H9 (cell line): Measurements from ENCODE around the gene SLC35F2. TPM values are rescaled to one million over a fixed set of nuclear protein-coding genes. Genes with fewer than 3 reads are reported as not detected.

Source experiments
- DNase-seq: peaks from one replicate; pipeline ENCODE4 v3.0.0-alpha.2; 2017
- H2AFZ ChIP-seq: one replicate; pipeline ENCODE4 v1.6.1; 2013; ENCODE audit warnings: mild to moderate bottlenecking, low read length, control low read depth, moderate library complexity
- H2AK5ac ChIP-seq: 2 replicates; pipeline ENCODE4 v1.6.1; 2013; ENCODE audit warnings: low read length, control low read depth, mixed read lengths; ENCODE audit not compliant: insufficient read length
- H2BK120ac ChIP-seq: one replicate; pipeline ENCODE4 v1.6.1; 2013; ENCODE audit warnings: low read depth, mild to moderate bottlenecking, low read length, control low read depth, inconsistent platforms; ENCODE audit not compliant: poor library complexity, severe bottlenecking
- H2BK12ac ChIP-seq: 2 replicates; pipeline ENCODE4 v1.6.1; 2013; ENCODE audit warnings: low read length, control low read depth, mixed read lengths, low read depth; ENCODE audit not compliant: insufficient read length
- H2BK15ac ChIP-seq: 2 replicates; pipeline ENCODE4 v1.6.1; 2013; ENCODE audit warnings: low read depth, low read length, control low read depth
- H2BK20ac ChIP-seq: one replicate; pipeline ENCODE4 v1.6.1; 2013; ENCODE audit warnings: low read depth, mild to moderate bottlenecking, low read length, control low read depth, inconsistent platforms; ENCODE audit not compliant: poor library complexity, severe bottlenecking
- H2BK5ac ChIP-seq: 2 replicates; pipeline ENCODE4 v1.6.1; 2013; ENCODE audit warnings: low read length, control low read depth, mixed read lengths; ENCODE audit not compliant: insufficient read length
- H3K14ac ChIP-seq: 2 replicates; pipeline ENCODE4 v1.6.1; 2013; ENCODE audit warnings: low read length, control low read depth; ENCODE audit not compliant: insufficient read depth
- H3K18ac ChIP-seq: 2 replicates; pipeline ENCODE4 v1.6.1; 2013; ENCODE audit warnings: low read depth, mild to moderate bottlenecking, mixed read lengths, low read length, control low read depth; ENCODE audit not compliant: insufficient read length
- H3K23ac ChIP-seq: 2 replicates; pipeline ENCODE4 v1.6.1; 2013; ENCODE audit warnings: low read length, control low read depth, mixed read lengths, low read depth; ENCODE audit not compliant: insufficient read length
- H3K23me2 ChIP-seq: 2 replicates; pipeline ENCODE4 v1.6.1; 2013; ENCODE audit warnings: low read depth, mild to moderate bottlenecking, mixed read lengths, low read length, control low read depth; ENCODE audit not compliant: insufficient read length, poor library complexity, severe bottlenecking
- H3K27ac ChIP-seq: 2 replicates; pipeline ENCODE4 v1.5.1; 2013; ENCODE audit warnings: low read length, control low read depth, mixed read lengths, low read depth; ENCODE audit not compliant: insufficient read length
- H3K27me3 ChIP-seq: 2 replicates; pipeline ENCODE4 v1.6.1; 2013; ENCODE audit warnings: low read length, control low read depth, inconsistent platforms; ENCODE audit not compliant: insufficient read depth
- H3K4ac ChIP-seq: 2 replicates; pipeline ENCODE4 v1.6.1; 2013; ENCODE audit warnings: low read depth, mild to moderate bottlenecking, control low read depth, inconsistent platforms, low read length, moderate library complexity
- H3K4me1 ChIP-seq: 2 replicates; pipeline ENCODE4 v1.6.1; 2013; ENCODE audit warnings: low read length, control low read depth, inconsistent platforms; ENCODE audit not compliant: insufficient read depth
- H3K4me2 ChIP-seq: 2 replicates; pipeline ENCODE4 v1.6.1; 2013; ENCODE audit warnings: low read length, control low read depth, mixed read lengths; ENCODE audit not compliant: insufficient read length, insufficient read depth
- H3K56ac ChIP-seq: 2 replicates; pipeline ENCODE4 v1.6.1; 2013; ENCODE audit warnings: low read depth, mild to moderate bottlenecking, mixed read lengths, low read length, control low read depth; ENCODE audit not compliant: insufficient read length
- H3K79me1 ChIP-seq: 2 replicates; pipeline ENCODE4 v1.6.1; 2013; ENCODE audit warnings: low read depth, mild to moderate bottlenecking, moderate library complexity, low read length, control low read depth, inconsistent platforms; ENCODE audit not compliant: insufficient read depth, poor library complexity, severe bottlenecking
- H3K79me2 ChIP-seq: 2 replicates; pipeline ENCODE4 v1.6.1; 2013; ENCODE audit warnings: low read length, control low read depth, inconsistent platforms; ENCODE audit not compliant: insufficient read depth
- H3K9ac ChIP-seq: 2 replicates; pipeline ENCODE4 v1.6.1; 2013; ENCODE audit warnings: low read length, control low read depth, mixed read lengths; ENCODE audit not compliant: insufficient read length; ENCODE audit errors: extremely low read depth
- H3K9me3 ChIP-seq: one replicate; pipeline ENCODE4 v1.6.1; 2013; ENCODE audit warnings: low read depth, low read length, inconsistent platforms; ENCODE audit not compliant: control insufficient read depth
- H3T11ph ChIP-seq: one replicate; pipeline ENCODE4 v1.6.1; 2013; ENCODE audit warnings: mild to moderate bottlenecking, low read length, control low read depth, inconsistent platforms
- H4K20me1 ChIP-seq: one replicate; pipeline ENCODE4 v1.6.1; 2013; ENCODE audit not compliant: control insufficient read depth, insufficient read length, insufficient read depth
- H4K5ac ChIP-seq: 2 replicates; pipeline ENCODE4 v1.6.1; 2013; ENCODE audit warnings: low read depth, mild to moderate bottlenecking, mixed read lengths, low read length, control low read depth; ENCODE audit not compliant: insufficient read length
- H4K8ac ChIP-seq: replicated peaks from 2 replicates; pipeline ENCODE4 v1.6.1; 2013; ENCODE audit warnings: low read length, control low read depth, mixed read lengths, low read depth; ENCODE audit not compliant: insufficient read length
- H4K91ac ChIP-seq: 2 replicates; pipeline ENCODE4 v1.6.1; 2013; ENCODE audit warnings: low read depth, mild to moderate bottlenecking, moderate library complexity, mixed read lengths, low read length, control low read depth; ENCODE audit not compliant: insufficient read length
- H3K27ac Mint-ChIP-seq, 3 experiments: 2 replicates in 2 of 3; 3 replicates in 1 of 3; pipeline ENCODE4 v1.8.0; 2020 to 2021; ENCODE audit warnings: mixed read lengths in 3 of 3, mild to moderate bottlenecking in 1 of 3, moderate library complexity in 1 of 3
- H3K27me3 Mint-ChIP-seq: 2 replicates; pipeline ENCODE4 v1.8.0; 2021; ENCODE audit warnings: low read depth, mild to moderate bottlenecking, moderate library complexity, mixed read lengths
- H3K36me3 Mint-ChIP-seq, 3 experiments: 2 replicates in 2 of 3; 3 replicates in 1 of 3; pipeline ENCODE4 v1.8.0; 2020 to 2021; ENCODE audit warnings: low read depth in 3 of 3, mixed read lengths in 3 of 3; ENCODE audit not compliant: insufficient read depth in 1 of 3
- H3K4me1 Mint-ChIP-seq, 2 experiments: 2 replicates each; pipeline ENCODE4 v1.8.0; 2020; ENCODE audit warnings: mixed read lengths in 2 of 2
- H3K4me3 Mint-ChIP-seq, 2 experiments: 2 replicates in 1 of 2; 3 replicates in 1 of 2; pipeline ENCODE4 v1.8.0; 2020 to 2021; ENCODE audit warnings: mild to moderate bottlenecking in 2 of 2, mixed read lengths in 2 of 2, moderate library complexity in 1 of 2
- H3K9me3 Mint-ChIP-seq, 2 experiments: 2 replicates in 1 of 2; 3 replicates in 1 of 2; pipeline ENCODE4 v1.8.0; 2020; ENCODE audit warnings: mild to moderate bottlenecking in 2 of 2, mixed read lengths in 2 of 2, moderate library complexity in 1 of 2
- WGBS: extraction: QIAGEN DNeasy Blood & Tissue Kit; methylation state at CpG from one replicate; pipeline ENCODE4 v1.1.7; 2013; ENCODE audit warnings: missing lambda C conversion rate, low lambda C conversion rate, mixed read lengths; ENCODE audit not compliant: insufficient read length; ENCODE audit errors: extremely low coverage; 5-methylcytosine and 5-hydroxymethylcytosine counted together
- total RNA-seq: library from RNA; stranded (reverse); gene quantifications from 2 replicates; pipeline ENCODE4 v1.2.1, GENCODE V29; 2021
- TF ChIP-seq, protein P1 (sequence below): fragments of 200-600 bp; sonication (generic); conservative IDR thresholded peaks from 3 replicates; pipeline ENCODE4 v1.8.0; 2021; ENCODE audit warnings: antibody characterized with exemption, mild to moderate bottlenecking

The SLC35F2 gene
- total RNA-seq, 1 experiment from 2014 or later: 24.0 TPM

DNA sequence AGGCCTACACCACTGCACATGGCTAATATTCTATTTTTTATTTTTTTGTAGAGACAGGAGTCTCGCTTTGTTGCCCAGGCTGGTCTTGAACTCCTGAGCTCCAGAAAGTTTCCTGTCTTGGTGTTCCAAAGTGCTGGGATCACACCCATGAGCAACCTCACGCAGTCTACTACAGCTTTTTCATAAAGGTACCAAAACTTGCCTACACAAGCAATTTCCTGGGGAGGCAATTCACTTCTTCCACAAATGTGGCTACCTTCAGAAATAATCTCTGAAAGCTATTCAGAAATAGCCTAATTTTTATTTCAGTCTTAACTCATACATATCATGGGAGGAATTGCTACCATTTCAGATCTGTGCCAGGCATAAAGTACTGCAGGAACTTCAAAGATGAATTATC is 11.4 kb downstream of the SLC35F2 start:
- Histone ChIP-seq H3K4me1 (no peaks in the 10 kb centered on the region; the same call in 1 of the 2 replicates), H3K23me2 (no peaks in the 10 kb centered on the region), H2BK120ac (no peak overlapping the region), H4K91ac (no peak overlapping the region), H3K79me2 (no peaks in the 10 kb centered on the region; the same call in 1 of the 2 replicates), H3K79me1 (no peaks in the 10 kb centered on the region), H3T11ph (no peak overlapping the region), H2BK20ac (no peak overlapping the region), H4K5ac (no peak overlapping the region), H4K8ac (no peak overlapping the region), H2AK5ac (no peak overlapping the region), H3K27ac (no peak overlapping the region), H3K4ac (no peak overlapping the region), H2AFZ (no peak overlapping the region), H3K14ac (no peak overlapping the region), H3K9ac (no peak overlapping the region), H3K9me3 (no peaks in the 10 kb centered on the region), H2BK15ac (no peak overlapping the region), H2BK5ac (no peak overlapping the region), H3K18ac (no peak overlapping the region), H3K27me3 (no peaks in the 10 kb centered on the region), H4K20me1 (no peaks in the 10 kb centered on the region), H3K56ac (no peak overlapping the region), H2BK12ac (no peak overlapping the region), H3K23ac (no peak overlapping the region), H3K4me2 (no peak overlapping the region)
- H3K4me3 Mint-ChIP-seq: no peak overlapping the region
- H3K4me1 Mint-ChIP-seq: peaks cover 31 to 32% of the 10 kb centered on the region in 2 experiments
- TF ChIP-seq, protein P1, sequence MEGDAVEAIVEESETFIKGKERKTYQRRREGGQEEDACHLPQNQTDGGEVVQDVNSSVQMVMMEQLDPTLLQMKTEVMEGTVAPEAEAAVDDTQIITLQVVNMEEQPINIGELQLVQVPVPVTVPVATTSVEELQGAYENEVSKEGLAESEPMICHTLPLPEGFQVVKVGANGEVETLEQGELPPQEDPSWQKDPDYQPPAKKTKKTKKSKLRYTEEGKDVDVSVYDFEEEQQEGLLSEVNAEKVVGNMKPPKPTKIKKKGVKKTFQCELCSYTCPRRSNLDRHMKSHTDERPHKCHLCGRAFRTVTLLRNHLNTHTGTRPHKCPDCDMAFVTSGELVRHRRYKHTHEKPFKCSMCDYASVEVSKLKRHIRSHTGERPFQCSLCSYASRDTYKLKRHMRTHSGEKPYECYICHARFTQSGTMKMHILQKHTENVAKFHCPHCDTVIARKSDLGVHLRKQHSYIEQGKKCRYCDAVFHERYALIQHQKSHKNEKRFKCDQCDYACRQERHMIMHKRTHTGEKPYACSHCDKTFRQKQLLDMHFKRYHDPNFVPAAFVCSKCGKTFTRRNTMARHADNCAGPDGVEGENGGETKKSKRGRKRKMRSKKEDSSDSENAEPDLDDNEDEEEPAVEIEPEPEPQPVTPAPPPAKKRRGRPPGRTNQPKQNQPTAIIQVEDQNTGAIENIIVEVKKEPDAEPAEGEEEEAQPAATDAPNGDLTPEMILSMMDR: no peak
- no peak for DNase-seq
- no peak overlapping the region for H3K27ac Mint-ChIP-seq
- no CpG with 5 or more reads among the region's 2 CpGs for WGBS
- no peaks in the 10 kb centered on the region for H3K9me3 Mint-ChIP-seq
- no peaks in the 10 kb centered on the region; a peak in 1 of 7 replicates for H3K36me3 Mint-ChIP-seq
- H3K27me3 Mint-ChIP-seq: no peaks in the 10 kb centered on the region
